NCI-H187 (cell line): ENCODE data around the gene FAM50A.

Experiments
- DNase-seq, 2 experiments: peaks; one replicate each; lab custom pipeline; 2025; lab: John Stamatoyannopoulos, UW

Gene FAM50A

GRCh38 chrX:154463611-154464220, 19.8 kb downstream of the FAM50A start:
- DNase-seq = no peak

- DNase-seq = no peak
Measured at GRCh38 chrX:154464806-154465365, 20.9 kb downstream of the FAM50A start.

GRCh38 chrX:154465601-154466000, 21.7 kb downstream of the FAM50A start:
- no peak for DNase-seq

GRCh38 chrX:154466036-154466435, 22.1 kb downstream of the FAM50A start:
- no peak for DNase-seq

GRCh38 chrX:154466907-154467306, 23.0 kb downstream of the FAM50A start:
- DNase-seq = no peak

- DNase-seq = no peak
Measured at GRCh38 chrX:154467556-154467955, 23.6 kb downstream of the FAM50A start.

- DNase-seq = no peak
Measured at GRCh38 chrX:154468217-154468616, 24.3 kb downstream of the FAM50A start.

GRCh38 chrX:154469114-154469513, 25.2 kb downstream of the FAM50A start:
- no peak for DNase-seq

GRCh38 chrX:154469880-154470279, 25.9 kb downstream of the FAM50A start:
- no peak for DNase-seq

- no peak for DNase-seq
Measured at GRCh38 chrX:154470434-154470833, 26.5 kb downstream of the FAM50A start.

GRCh38 chrX:154470914-154471568, 27.1 kb downstream of the FAM50A start:
- no peak for DNase-seq

GRCh38 chrX:154471839-154472684, 28.1 kb downstream of the FAM50A start:
- no peak for DNase-seq

- no peak for DNase-seq
Measured at GRCh38 chrX:154472685-154473632, 29.0 kb downstream of the FAM50A start.

GRCh38 chrX:154473683-154474082, 29.7 kb downstream of the FAM50A start:
- no peak for DNase-seq

GRCh38 chrX:154476821-154477220, 32.9 kb downstream of the FAM50A start:
- no peak for DNase-seq

- no peak for DNase-seq
Measured at GRCh38 chrX:154477891-154478477, 34.0 kb downstream of the FAM50A start.

- peak; percentile 95 to 97 for DNase-seq
Measured at GRCh38 chrX:154478728-154479622, 35.0 kb downstream of the FAM50A start, which contains the start of gene LAGE3. LAGE3 (minus strand) TSS chrX:154479281; CDS start chrX:154478915, 366 bp downstream.

- no peak for DNase-seq
Measured at GRCh38 chrX:154481195-154481594, 37.3 kb downstream of the FAM50A start.

- peak in 1 of 2 experiments; percentile 22 for DNase-seq
Measured at GRCh38 chrX:154481911-154482601, 38.1 kb downstream of the FAM50A start.
